ENCODE data around the gene CES4A. TPM values are rescaled to one million over a fixed set of nuclear protein-coding genes. Genes with fewer than 3 reads are reported as not detected.

The CES4A gene
- total and polyA plus RNA-seq, 2 of the 13 experiments (the other 11 are each of a cell fraction or from before 2014, with no cell fraction given) = 0.09 to 0.17 TPM

- TF ChIP-seq GABPB1 (CRISPR knock-in tag; IDR thresholded peaks at IDR 0.05) = peak; percentile 85
- TF ChIP-seq, protein P1, sequence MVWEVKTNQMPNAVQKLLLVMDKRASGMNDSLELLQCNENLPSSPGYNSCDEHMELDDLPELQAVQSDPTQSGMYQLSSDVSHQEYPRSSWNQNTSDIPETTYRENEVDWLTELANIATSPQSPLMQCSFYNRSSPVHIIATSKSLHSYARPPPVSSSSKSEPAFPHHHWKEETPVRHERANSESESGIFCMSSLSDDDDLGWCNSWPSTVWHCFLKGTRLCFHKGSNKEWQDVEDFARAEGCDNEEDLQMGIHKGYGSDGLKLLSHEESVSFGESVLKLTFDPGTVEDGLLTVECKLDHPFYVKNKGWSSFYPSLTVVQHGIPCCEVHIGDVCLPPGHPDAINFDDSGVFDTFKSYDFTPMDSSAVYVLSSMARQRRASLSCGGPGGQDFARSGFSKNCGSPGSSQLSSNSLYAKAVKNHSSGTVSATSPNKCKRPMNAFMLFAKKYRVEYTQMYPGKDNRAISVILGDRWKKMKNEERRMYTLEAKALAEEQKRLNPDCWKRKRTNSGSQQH (CRISPR knock-in tag; IDR thresholded peaks at IDR 0.05; ENCODE audit: low read depth) = peak; percentile 83
- peak; percentile 97 for TF ChIP-seq EEA1 (CRISPR knock-in tag; IDR thresholded peaks at IDR 0.05; ENCODE audit: borderline replicate concordance)
- TF ChIP-seq ZNF138 (CRISPR knock-in tag; IDR thresholded peaks at IDR 0.05; ENCODE audit: low read depth) = no peak
- no peak for TF ChIP-seq LCORL (IDR thresholded peaks at IDR 0.05)
- no peak for TF ChIP-seq LCORL (CRISPR knock-in tag; IDR thresholded peaks at IDR 0.05)
- TF ChIP-seq ONECUT2 (CRISPR knock-in tag; IDR thresholded peaks at IDR 0.05) = 0 out of 2 replicates have a peak, but pooled peaks have one; percentile 34
- peak; percentile 36; the same call in 1 of the 2 replicates for TF ChIP-seq ZNF343 (CRISPR knock-in tag; IDR thresholded peaks at IDR 0.05)
- TF ChIP-seq HDAC2 (CRISPR knock-in tag; IDR thresholded peaks at IDR 0.05) = peak; percentile 59; the same call in 1 of the 2 replicates
- 0 out of 2 replicates have a peak, but pooled peaks have one; percentile 10 for TF ChIP-seq REL (CRISPR knock-in tag; conservative IDR thresholded peaks at IDR 0.05)
- no peak for TF ChIP-seq RAD51 (IDR thresholded peaks at IDR 0.05; ENCODE audit: borderline replicate concordance)
- peak; percentile 47; the same call in 1 of the 2 replicates for TF ChIP-seq ZNF724P (CRISPR knock-in tag; IDR thresholded peaks at IDR 0.05; ENCODE audit: borderline replicate concordance)
- TF ChIP-seq, protein P2, sequence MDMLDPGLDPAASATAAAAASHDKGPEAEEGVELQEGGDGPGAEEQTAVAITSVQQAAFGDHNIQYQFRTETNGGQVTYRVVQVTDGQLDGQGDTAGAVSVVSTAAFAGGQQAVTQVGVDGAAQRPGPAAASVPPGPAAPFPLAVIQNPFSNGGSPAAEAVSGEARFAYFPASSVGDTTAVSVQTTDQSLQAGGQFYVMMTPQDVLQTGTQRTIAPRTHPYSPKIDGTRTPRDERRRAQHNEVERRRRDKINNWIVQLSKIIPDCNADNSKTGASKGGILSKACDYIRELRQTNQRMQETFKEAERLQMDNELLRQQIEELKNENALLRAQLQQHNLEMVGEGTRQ (IDR thresholded peaks at IDR 0.05; ENCODE audit: low read depth, low read length) = no peak
- TF ChIP-seq, protein P2 (CRISPR knock-in tag; IDR thresholded peaks at IDR 0.05; ENCODE audit: borderline replicate concordance) = no peak; the same call in 1 of the 2 replicates
- TF ChIP-seq RFX5 (IDR thresholded peaks at IDR 0.05; ENCODE audit: low read depth, low read length) = no peak
- TF ChIP-seq ATAD3A (CRISPR knock-in tag; IDR thresholded peaks at IDR 0.05) = no peak
- TF ChIP-seq MED1 (CRISPR knock-in tag; IDR thresholded peaks at IDR 0.05) = peak; percentile 85
- TF ChIP-seq MTA1 (CRISPR knock-in tag; IDR thresholded peaks at IDR 0.05; ENCODE audit: borderline replicate concordance) = peak; percentile 32; the same call in 1 of the 2 replicates
- no peak for TF ChIP-seq ZNF17 (CRISPR knock-in tag; IDR thresholded peaks at IDR 0.05)
- peak; percentile 63 for TF ChIP-seq RCOR2 (CRISPR knock-in tag; IDR thresholded peaks at IDR 0.05)
- no peak for TF ChIP-seq TCF12 (IDR thresholded peaks at IDR 0.05)
- 0 out of 2 replicates have a peak, but pooled peaks have one; percentile 41 for TF ChIP-seq TCF12 (CRISPR knock-in tag; IDR thresholded peaks at IDR 0.05)
- peak; percentile 81; the same call in 1 of the 2 replicates for TF ChIP-seq ZSCAN21 (CRISPR knock-in tag; IDR thresholded peaks at IDR 0.05; ENCODE audit: borderline replicate concordance)
- peak; percentile 67; the same call in 1 of the 2 replicates for TF ChIP-seq ZNF766 (CRISPR knock-in tag; IDR thresholded peaks at IDR 0.05; ENCODE audit: borderline replicate concordance)
- TF ChIP-seq ZBTB2 (CRISPR knock-in tag; IDR thresholded peaks at IDR 0.05; ENCODE audit: low read depth) = 0 out of 2 replicates have a peak, but pooled peaks have one; percentile 37
- TF ChIP-seq ZNF772 (CRISPR knock-in tag; IDR thresholded peaks at IDR 0.05) = peak; percentile 86
- no peak for TF ChIP-seq JARID2 (CRISPR knock-in tag; IDR thresholded peaks at IDR 0.05; ENCODE audit: insufficient replicate concordance)
- peak; percentile 27; the same call in 1 of the 2 replicates for TF ChIP-seq HCFC1 (IDR thresholded peaks at IDR 0.05; ENCODE audit: low read depth, low read length)
- peak; percentile 48; the same call in 1 of the 2 replicates for TF ChIP-seq ZNF12 (CRISPR knock-in tag; IDR thresholded peaks at IDR 0.05)
These were observed 40.4 kb downstream of the CES4A start, which contains the start of gene CBFB (continued) for GRCh38 chr16:67028696-67029253.
